H1 (cell line): Measurements from ENCODE around the gene PPARD. TPM values are rescaled to one million over a fixed set of nuclear protein-coding genes. Genes with fewer than 3 reads are reported as not detected.

Experiments used
- RXRA ChIP-seq: IDR thresholded peaks from 2 replicates; pipeline ENCODE4 v1.6.1; 2011; ENCODE audit warnings: low read depth, mild to moderate bottlenecking, low read length, moderate library complexity; ENCODE audit not compliant: insufficient read depth
- polyA plus RNA-seq, 7 experiments: library from polyadenylated mRNA; depleted of rRNA in 3 of 7; stranded (reverse) in 5 of 7; unstranded in 2 of 7; fragments of >200 nt in 5 of 7; fragments of 200-250 nt in 2 of 7; gene quantifications; 1 replicate in 5 of 7; 2 replicates in 1 of 7; 4 replicates in 1 of 7; pipeline versions ENCODE4 v1.2.1 to v1.2.3, GENCODE V29; 2011 to 2013; ENCODE audit warnings: missing spikeins in 2 of 7, mixed read lengths in 2 of 7
- total RNA-seq: library from RNA; stranded (reverse); fragmentation: NEBNext Ultra II Directional; extraction: Animal tissue kit (Norgen Biotek cat#: 25700); gene quantifications from 2 replicates; pipeline ENCODE4 v1.2.1, GENCODE V29; 2021

Gene PPARD
- total and polyA plus RNA-seq, 2 of the 8 experiments (the other 6 are each of a cell fraction or from before 2014, with no cell fraction given) = 14.6 to 14.9 TPM

- TF ChIP-seq RXRA = no peak
These were observed 47.3 kb upstream of the PPARD start (continued) for GRCh38 chr6:35295036-35295435.
